MG63 (cell line): ENCODE results near the gene THSD4. TPM values are rescaled to one million over a fixed set of nuclear protein-coding genes. Genes with fewer than 3 reads are reported as not detected.

Experiments used
- DNase-seq: peaks from one replicate; pipeline ENCODE4 v3.0.0-alpha.2; 2020
- H3K27me3 ChIP-seq: fragments of 250-450 bp; sonication (Bioruptor Pico); 2 replicates; pipeline ENCODE4 v1.5.1; 2020; ENCODE audit warnings: mild to moderate bottlenecking, moderate library complexity
- H3K36me3 ChIP-seq: fragments of 250-450 bp; sonication (Bioruptor Pico); 2 replicates; pipeline ENCODE4 v1.5.1; 2020; ENCODE audit warnings: mild to moderate bottlenecking, moderate library complexity
- H3K4me3 ChIP-seq: fragments of 250-450 bp; sonication (Bioruptor Pico); 2 replicates; pipeline ENCODE4 v1.5.1; 2020; ENCODE audit warnings: mild to moderate bottlenecking, moderate library complexity
- H3K9me3 ChIP-seq: fragments of 250-450 bp; sonication (Bioruptor Pico); 2 replicates; pipeline ENCODE4 v1.5.1; 2020; ENCODE audit warnings: mild to moderate bottlenecking, moderate library complexity
- total RNA-seq: library from RNA; depleted of rRNA; stranded (reverse); fragments of >200 nt; shearing (Covaris generic); gene quantifications from 2 replicates; pipeline ENCODE4 v1.2.3, GENCODE V29; 2014; ENCODE audit warnings: low replicate concordance

THSD4 gene
- total RNA-seq, 1 experiment from 2014 or later: 10.2 TPM

GRCh38 chr15:71129669-71130068, 14.4 kb downstream of the THSD4 start:
- DNase-seq: no peak
- H3K9me3 ChIP-seq: no peaks in the 10 kb centered on the region; the same call in 1 of the 2 replicates

DNA sequence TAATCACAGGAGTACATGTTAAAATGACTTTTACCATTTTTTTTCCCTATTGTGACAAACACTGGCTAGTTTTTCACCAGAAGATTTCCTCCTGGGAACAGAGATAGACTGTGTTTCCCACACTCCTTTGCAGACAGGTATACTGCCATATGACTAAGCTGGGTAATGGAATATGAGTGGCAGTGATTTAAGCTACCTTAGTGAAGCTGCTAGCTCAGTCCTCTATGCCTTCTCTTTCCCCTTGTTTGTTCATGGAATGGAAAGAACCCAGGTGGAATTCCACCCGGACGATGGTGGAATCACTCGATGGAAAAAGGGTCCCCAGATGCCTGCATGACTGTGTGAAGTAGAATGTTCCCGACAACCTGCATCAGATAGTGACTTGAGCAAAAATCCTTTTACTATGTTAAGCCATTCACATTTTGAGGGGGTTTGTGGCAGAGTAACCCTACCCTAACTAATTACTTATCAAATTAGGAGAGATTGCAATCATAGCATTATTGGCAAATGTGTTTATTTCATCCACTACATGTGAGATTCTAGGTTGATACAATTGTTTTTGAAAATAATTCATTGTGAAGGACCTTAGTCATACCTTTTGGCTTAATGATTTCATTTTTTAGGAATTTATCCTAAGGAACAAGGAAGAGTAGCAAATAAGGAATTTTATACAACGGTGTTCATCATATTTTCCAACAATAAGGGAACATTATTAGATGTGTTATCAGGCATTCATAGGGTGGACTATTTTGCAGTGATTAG, 16.5 kb downstream of the THSD4 start:
- Histone ChIP-seq H3K9me3 (no peaks in the 10 kb centered on the region; the same call in 1 of the 2 replicates), H3K27me3 (no peaks in the 10 kb centered on the region), H3K4me3 (no peak overlapping the region), H3K36me3 (peaks cover 13% of the 10 kb centered on the region)
- DNase-seq: no peak

More at GRCh38 chr15:71129669-71130068, 14.4 kb downstream of the THSD4 start:
- no peak overlapping the region for H3K4me3 ChIP-seq
- peaks cover 19% of the 10 kb centered on the region for H3K36me3 ChIP-seq
- no peaks in the 10 kb centered on the region for H3K27me3 ChIP-seq

DNA sequence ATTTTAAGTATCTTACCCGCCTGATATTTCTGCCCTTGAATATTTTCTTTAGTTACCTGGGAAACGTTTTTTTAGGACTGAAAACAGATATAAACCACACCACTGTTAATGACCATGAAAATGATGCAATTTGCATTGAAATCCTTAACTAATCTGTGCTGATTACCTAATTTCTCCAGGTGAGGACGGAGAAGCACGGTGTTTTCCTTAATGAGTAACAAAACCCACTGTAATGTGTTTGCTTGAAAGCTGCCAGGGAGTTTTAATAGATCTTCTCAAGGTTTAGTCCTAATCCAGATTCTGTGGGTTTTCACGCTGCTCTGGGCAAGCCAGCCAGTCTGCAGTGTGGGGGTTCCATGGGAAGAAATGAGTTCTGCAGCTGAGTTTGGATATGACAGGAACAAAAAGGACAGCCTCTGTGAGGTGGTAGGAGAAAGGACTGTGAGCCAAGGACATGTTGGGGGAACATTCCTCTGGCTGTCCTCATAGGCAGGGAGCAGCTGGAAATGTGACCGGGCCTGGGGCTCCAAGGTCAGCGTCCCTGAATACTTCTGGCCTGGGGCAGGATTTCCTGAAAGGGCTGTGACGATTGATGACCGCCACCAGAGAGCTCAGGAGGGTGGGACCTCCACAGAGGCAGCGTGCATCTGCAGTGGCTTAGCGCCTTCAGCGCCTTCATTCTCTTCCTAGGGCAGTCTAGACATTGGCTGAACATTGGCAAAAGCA, 18.6 kb downstream of the THSD4 start:
- H3K27me3 ChIP-seq: no peaks in the 10 kb centered on the region
- no peak overlapping the region for H3K4me3 ChIP-seq
- DNase-seq: no peak
- H3K36me3 ChIP-seq: peaks cover 9% of the 10 kb centered on the region
- H3K9me3 ChIP-seq: no peaks in the 10 kb centered on the region

DNA sequence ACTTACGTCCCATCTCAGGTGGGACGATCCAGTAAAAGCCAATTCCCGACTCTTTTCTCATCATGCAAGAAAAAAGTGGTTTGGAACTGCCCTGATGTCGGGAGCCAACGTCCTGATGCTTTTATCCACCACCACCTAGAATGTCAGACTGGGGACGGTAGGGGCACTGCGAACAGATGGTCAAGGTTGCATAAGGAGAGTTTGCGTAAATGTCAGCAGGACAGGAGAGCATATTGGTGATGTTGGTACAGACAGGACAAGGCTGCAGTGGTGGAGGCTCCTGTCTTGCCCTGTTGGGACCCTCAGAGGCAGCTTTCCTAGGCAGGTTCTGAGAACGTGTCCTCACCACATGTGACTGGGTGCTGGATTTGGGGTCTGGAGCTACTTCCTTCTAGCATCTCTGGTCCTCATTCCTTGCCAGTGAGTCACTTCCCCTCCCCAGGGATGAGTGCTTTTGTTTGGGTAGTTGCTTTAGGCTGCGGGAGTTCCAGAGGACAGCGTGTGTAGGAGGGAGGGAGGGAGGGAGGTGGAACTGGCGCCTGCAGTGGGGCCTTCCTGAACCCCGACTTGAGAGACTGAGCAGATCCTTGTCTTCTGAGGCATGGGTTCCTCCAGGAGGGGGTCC, 21.0 kb downstream of the THSD4 start:
- H3K4me3 ChIP-seq: no peak overlapping the region
- peak; percentile 76 for DNase-seq
- no peaks in the 10 kb centered on the region for H3K27me3 ChIP-seq
- H3K9me3 ChIP-seq: no peaks in the 10 kb centered on the region
- H3K36me3 ChIP-seq: peaks cover 9% of the 10 kb centered on the region

GRCh38 chr15:71136793-71137518, 21.7 kb downstream of the THSD4 start:
- Histone ChIP-seq H3K4me3 (no peak overlapping the region), H3K36me3 (peaks cover 11% of the 10 kb centered on the region), H3K27me3 (no peaks in the 10 kb centered on the region), H3K9me3 (no peaks in the 10 kb centered on the region)
- DNase-seq: no peak

DNA sequence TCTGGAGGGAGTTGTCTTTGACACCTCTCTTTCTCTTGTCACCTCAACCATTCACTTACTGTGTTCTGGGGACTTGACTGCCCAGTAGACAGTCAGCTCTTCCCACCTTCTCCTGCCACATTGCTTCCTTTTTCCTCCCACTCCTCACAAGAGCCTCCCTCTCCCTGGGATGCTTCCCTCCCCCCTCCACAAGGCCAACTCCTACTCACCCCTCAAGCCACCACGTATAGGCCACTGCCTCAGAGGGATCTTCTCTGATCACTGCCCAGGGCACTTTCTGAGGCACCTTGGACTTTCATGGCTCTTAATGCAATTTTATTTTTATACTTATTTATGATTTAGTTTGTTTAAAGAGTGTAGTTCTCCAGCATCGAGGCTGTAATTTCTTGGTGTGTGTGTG, 23.2 kb downstream of the THSD4 start:
- H3K9me3 ChIP-seq: no peaks in the 10 kb centered on the region
- no peak for DNase-seq
- no peaks in the 10 kb centered on the region for H3K27me3 ChIP-seq
- H3K36me3 ChIP-seq: peaks cover 11% of the 10 kb centered on the region
- no peak overlapping the region for H3K4me3 ChIP-seq

- Histone ChIP-seq H3K27me3 (no peaks in the 10 kb centered on the region), H3K9me3 (no peaks in the 10 kb centered on the region)
Measured at GRCh38 chr15:71139241-71139640, 24.0 kb downstream of the THSD4 start.

DNA sequence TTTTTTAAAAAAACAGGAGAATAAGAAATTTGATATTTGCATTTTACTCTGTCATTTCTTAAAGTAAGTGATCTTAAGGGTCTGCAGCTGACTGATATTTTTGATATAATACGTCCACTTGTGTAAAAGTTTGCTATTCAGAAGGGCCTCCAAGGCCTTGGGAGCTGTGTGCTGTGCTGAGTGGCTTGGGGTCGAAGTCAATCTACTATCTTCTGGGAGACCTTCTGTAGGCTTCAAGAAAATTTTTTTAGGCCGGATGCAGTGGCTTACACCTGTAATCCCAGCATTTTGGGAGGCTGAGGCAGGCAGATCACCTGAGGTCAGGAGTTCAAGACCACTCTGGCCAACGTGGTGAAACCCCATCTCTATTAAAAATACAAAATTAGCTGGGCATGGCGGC, 26.3 kb downstream of the THSD4 start:
- no peak for DNase-seq
- no peaks in the 10 kb centered on the region for H3K9me3 ChIP-seq
- H3K36me3 ChIP-seq: peaks cover 10% of the 10 kb centered on the region
- no peaks in the 10 kb centered on the region for H3K27me3 ChIP-seq
- no peak overlapping the region for H3K4me3 ChIP-seq

More at GRCh38 chr15:71139241-71139640, 24.0 kb downstream of the THSD4 start:
- Histone ChIP-seq H3K4me3 (no peak overlapping the region), H3K36me3 (peaks cover 10% of the 10 kb centered on the region)
- no peak for DNase-seq

- Histone ChIP-seq H3K36me3 (peaks cover 10% of the 10 kb centered on the region), H3K9me3 (no peaks in the 10 kb centered on the region), H3K4me3 (no peak overlapping the region), H3K27me3 (no peaks in the 10 kb centered on the region)
- no peak for DNase-seq
Measured at GRCh38 chr15:71142780-71143179, 27.5 kb downstream of the THSD4 start.

- no peak for DNase-seq
- Histone ChIP-seq H3K4me3 (no peak overlapping the region), H3K27me3 (no peaks in the 10 kb centered on the region), H3K36me3 (peaks cover 10% of the 10 kb centered on the region), H3K9me3 (no peaks in the 10 kb centered on the region)
Measured at GRCh38 chr15:71143373-71144310, 28.4 kb downstream of the THSD4 start.

GRCh38 chr15:71145648-71146047, 30.4 kb downstream of the THSD4 start:
- Histone ChIP-seq H3K9me3 (no peaks in the 10 kb centered on the region), H3K4me3 (no peak overlapping the region), H3K36me3 (peaks cover 10% of the 10 kb centered on the region), H3K27me3 (no peaks in the 10 kb centered on the region)
- DNase-seq: no peak

GRCh38 chr15:71146580-71146982, 31.3 kb downstream of the THSD4 start:
- no peak overlapping the region for H3K4me3 ChIP-seq
- DNase-seq: no peak
- no peaks in the 10 kb centered on the region for H3K9me3 ChIP-seq
- H3K27me3 ChIP-seq: no peaks in the 10 kb centered on the region
- peaks cover 10% of the 10 kb centered on the region for H3K36me3 ChIP-seq

DNA sequence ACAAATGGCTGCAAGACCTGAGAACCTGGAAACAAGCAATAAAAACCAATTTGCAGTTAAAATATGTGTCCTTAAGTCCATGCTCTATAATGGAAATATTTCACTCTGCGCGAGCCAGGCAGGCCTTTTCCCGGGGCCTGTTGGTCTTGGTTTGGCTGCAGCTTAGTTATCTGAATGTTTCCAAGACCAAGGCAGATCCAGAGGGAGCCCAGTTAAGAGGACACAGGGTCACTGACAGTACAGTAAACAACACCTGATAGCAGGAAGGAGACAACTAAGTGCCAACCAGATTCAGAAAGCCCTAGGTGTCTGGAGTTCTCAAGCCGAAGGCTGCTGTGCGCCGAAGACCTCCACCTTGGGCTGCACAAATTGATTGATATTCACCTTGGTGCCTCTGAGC, 32.8 kb downstream of the THSD4 start:
- Histone ChIP-seq H3K27me3 (no peaks in the 10 kb centered on the region), H3K36me3 (peaks cover 9% of the 10 kb centered on the region), H3K4me3 (no peak overlapping the region), H3K9me3 (no peaks in the 10 kb centered on the region)
- DNase-seq: no peak

GRCh38 chr15:71149646-71150557, 34.6 kb downstream of the THSD4 start:
- DNase-seq: no peak
- no peak overlapping the region for H3K4me3 ChIP-seq
- H3K36me3 ChIP-seq: peaks cover 20% of the 10 kb centered on the region
- no peaks in the 10 kb centered on the region for H3K9me3 ChIP-seq
- no peaks in the 10 kb centered on the region for H3K27me3 ChIP-seq

DNA sequence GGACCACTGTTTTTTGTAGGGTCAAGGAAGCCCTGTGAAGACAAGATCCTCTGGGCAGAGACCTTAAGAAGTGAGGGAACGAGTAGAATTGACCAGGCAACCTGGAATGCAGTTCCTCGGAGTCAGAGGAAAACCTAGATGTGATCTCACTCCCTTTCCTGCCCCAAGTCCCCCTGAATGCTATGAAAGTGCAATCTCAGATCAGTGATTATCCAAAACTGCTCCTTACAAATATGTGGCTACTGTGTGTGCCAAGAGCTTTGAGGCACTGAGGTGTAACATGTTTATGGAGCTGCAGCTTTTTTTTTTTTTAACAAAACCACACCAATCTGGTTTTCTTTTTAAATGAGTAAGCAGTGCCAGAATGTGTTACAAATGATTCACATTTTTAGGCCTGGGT, 35.8 kb downstream of the THSD4 start:
- Histone ChIP-seq H3K27me3 (no peaks in the 10 kb centered on the region), H3K36me3 (peaks cover 23% of the 10 kb centered on the region), H3K4me3 (no peak overlapping the region), H3K9me3 (no peaks in the 10 kb centered on the region)
- peak; percentile 48 for DNase-seq
